NCI-H1436 (cell line): Measurements from ENCODE around the gene LRRC3.
"Not testable (repeated sequence)": the region's sequence is repeated elsewhere in the genome, so short reads cannot be mapped to it uniquely, and the experiment has no call there.

Experiments
- DNase-seq: peaks from one replicate; lab custom pipeline; 2025; lab: John Stamatoyannopoulos, UW

LRRC3 gene

DNA sequence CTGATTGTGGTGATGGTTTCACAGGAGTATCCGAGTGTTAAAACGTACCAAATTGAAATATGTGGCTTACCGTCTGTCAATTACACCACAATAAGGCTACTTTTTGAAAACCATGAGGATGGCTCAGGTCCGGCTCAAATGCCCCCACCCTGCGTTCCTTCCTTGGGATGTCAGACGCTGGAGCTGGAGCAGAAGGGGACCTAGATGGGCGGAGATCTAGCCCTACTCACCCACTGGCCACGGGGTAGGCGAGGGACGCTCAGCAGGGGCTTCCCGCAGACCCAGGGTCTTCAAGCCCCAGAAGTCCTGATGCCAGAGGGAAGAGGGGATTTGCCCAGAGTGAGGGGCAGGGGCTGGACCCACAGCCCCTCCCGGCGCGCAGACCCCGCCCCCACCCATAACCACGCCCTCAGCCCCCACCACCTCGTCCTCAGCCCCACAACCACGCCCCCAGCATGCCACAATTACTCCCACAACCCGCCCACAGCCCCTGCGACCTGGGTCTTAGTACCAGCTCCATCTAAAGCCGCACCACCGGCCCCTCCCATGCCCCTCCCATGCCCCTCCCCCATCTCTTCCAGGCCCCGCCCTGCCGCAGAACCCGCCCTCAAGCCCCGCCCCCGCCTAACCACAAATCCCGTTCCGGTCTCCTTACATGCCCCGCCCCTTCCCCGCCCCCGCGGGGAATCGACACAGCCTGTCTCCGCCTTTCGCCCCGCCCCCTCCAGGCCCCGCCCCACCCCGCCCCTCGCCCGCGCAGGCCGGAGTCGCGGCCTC, at the start of gene LRRC3:
Gene LRRC3, plus strand, starts transcription at position 764 of the 777 bp plus-strand sequence. CDS start 1,135 bp downstream, outside the sequence.
- DNase-seq = peak; percentile 92

DNA sequence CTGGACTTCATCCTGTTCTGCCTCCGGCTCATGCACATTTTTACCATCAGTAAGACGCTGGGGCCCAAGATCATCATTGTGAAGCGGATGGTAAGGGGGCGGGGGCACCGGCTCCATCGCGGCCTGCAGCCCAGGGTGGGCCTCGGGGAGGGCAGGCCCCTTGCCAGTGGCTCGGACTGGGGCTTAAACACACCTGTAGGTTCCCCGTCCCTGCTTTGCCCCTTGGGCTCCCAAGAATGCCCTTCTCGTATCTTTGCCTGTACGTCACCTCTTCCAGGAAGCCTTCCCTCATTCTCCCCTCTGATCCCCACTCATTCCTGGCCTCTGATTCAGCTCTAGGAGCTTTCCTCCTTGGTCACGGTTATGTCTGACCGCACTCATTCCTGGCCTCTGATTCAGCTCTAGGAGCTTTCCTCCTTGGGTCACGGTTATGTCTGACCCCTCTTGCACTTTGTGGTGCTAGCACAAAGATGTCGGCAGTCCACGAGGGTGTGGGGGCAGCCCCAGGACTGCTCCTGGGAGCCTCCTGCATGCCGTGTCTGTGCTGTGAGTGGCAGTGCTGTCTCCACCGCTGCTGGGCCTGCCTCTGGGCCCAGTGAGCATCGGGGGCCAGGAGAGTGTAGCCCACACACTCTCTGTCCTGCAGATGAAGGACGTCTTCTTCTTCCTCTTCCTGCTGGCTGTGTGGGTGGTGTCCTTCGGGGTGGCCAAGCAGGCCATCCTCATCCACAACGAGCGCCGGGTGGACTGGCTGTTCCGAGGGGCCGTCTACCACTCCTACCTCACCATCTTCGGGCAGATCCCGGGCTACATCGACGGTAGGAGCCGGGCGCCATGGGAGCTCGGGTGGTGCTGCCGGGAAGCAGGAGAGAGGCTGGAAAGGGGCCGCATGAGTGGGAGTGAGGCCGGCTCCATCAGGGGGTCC, 49.1 kb upstream of the LRRC3 start:
- DNase-seq = no peak

- no peak for DNase-seq
Observed at GRCh38 chr21:44406953-44407352, 48.4 kb upstream of the LRRC3 start.

GRCh38 chr21:44407493-44407892, 47.8 kb upstream of the LRRC3 start:
- DNase-seq = no peak

- DNase-seq = no peak
Observed at GRCh38 chr21:44408226-44408625, 47.1 kb upstream of the LRRC3 start.

DNA sequence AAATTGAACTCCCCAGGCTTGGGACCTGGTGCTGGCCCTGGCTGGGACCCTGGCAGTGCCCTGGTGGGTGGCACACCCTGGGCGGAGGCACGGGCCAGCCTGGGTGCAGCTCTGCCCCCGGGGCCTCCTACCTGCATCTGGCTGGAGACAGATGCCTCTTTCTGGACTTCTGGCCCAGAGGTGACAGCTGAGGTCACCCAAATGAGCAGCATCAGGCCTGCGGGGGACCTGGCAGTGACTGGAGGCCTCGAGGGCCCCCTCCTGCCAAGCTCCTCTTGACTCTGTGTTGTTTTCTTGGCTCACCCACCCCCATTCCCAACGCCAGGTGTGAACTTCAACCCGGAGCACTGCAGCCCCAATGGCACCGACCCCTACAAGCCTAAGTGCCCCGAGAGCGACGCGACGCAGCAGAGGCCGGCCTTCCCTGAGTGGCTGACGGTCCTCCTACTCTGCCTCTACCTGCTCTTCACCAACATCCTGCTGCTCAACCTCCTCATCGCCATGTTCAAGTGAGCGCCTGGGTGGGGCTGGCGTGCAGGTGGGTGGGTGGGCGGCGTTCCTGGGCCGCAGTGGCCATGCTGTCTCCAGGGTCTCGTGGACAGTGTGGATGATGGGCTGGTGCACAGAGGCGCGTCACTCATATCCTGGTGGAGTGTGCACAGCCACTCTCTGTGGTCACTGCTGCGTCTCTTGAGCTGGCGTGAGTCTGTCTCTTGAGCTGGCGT, 41.6 kb upstream of the LRRC3 start:
- DNase-seq = no peak

DNA sequence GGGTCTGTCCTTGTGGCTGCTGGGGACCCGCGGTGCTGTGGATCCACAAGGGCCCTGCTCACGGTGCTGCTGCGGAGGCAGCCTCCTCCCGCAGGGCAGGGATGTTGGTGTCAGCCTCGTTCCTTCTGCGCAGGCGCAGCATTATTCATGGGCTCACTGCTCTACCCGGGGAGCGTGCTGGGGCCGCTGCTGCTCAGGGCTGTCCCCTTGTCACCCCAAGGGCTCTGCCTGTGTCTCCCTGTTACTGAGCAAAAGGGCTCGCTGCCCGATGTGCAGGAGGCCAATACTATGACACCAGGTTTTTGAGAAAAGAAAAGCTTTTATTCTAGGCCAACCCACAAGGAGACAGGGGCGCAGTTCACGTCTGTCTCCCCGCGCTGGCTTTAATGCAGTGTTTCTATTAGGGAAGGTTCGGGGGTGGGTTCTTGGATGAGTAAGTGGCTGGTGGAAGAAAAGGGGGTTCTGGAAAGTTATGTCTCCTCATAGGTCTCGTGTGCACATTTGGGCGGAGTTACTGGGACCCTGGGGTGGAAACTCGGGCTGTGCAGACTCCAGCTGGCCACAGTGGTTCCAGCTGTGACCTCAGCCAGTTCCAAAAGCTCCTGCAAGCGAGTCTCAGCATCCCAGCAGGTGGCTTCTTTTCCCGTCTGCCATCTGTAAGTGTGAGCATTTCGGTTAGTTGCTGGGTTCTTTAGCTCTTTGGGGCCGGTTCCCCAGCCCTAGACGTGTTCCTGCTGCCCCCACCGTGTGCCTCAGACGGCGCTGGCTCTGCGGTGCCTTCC, 40.8 kb upstream of the LRRC3 start:
- DNase-seq = no peak

GRCh38 chr21:44415073-44416025, 40.0 kb upstream of the LRRC3 start:
- no peak for DNase-seq

DNA sequence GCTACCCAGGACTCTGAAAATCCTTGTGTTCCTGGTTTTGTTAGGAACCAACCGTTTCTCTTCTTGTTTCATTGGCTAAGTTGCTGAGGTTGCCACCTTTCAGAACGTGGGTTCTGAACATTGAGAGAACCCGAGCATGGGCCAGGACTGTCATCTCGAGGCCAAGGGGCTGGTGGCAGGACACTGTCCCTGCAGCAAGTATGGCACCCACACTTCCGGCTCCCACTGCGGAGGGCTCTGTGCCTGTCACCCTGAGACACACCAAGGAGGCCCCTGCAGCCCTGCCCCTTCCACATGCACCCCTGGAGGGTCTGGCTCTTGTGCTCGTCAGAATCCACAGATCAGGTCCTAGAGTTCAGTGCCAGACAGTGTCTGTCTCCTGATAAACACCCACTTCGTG, 39.1 kb upstream of the LRRC3 start:
- no peak for DNase-seq

- not testable (repeated sequence) for DNase-seq
Observed at GRCh38 chr21:44417621-44418107, 37.6 kb upstream of the LRRC3 start.

- DNase-seq = no peak
Observed at GRCh38 chr21:44418108-44418875, 37.0 kb upstream of the LRRC3 start.

DNA sequence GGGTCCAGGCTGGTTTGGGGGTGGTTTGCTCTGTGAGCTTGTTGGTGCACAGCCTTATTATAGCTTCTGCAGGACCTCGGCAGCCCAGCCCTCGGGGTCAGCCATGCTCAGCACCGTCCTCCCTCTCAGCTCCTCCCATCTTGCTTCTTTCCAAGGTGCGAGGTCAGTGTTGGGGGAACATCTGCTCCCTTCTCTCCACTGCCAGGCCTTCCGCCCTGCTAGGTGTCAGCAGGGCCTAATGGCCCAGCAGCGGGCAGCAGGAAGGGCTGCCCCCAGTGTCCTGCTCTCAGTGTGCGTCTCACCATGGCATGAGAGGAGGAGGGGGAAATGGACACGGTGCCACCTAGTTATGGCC, 36.5 kb upstream of the LRRC3 start:
- no peak for DNase-seq

GRCh38 chr21:44419679-44420078, 35.6 kb upstream of the LRRC3 start:
- DNase-seq = no peak

GRCh38 chr21:44420416-44421205, 34.7 kb upstream of the LRRC3 start:
- no peak for DNase-seq

DNA sequence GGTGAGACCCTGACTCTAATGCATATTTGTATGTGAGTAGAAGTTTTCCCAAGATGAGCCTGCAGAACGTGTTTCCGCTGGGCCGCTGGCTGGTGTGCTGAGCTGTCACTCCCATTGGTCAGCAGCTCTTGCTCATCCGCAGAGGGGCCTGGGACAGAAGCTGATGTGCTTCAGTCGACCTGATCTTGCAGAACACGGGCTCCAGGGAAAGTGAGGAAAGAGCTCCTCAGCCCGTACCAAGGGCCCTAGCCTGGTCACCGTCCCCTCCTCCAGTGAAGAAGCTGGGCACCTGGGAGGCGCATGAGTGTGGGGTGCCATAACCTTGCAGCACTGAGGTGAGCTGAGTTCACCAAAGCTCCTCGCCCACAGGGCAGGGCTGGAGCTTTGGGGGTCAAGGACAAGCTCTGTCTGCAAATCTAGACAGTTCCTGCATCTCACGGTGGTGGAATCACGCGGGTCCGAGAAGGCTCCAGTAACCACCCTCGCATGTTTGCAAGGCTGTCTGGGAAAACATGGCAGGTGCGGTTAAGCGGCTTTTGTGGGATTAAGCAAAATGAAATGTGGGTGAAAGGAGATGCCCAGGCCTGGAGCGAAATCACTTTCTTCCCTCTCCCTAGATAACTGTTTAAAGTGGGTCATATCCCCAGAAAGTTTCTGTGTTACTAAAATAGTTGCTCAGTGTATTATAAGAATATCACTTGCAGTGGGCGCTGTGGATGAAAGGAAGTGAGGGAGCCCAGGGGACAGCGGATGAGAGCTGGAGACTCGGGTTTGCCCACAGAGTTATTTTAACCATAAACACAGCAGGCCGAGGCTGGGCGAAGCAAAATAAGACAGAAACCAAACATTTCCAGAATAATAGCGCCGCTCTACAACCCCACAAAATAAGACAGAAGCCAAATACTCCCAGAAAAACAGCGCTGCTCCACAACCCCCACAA, 33.1 kb upstream of the LRRC3 start:
- DNase-seq = no peak

- no peak for DNase-seq
Observed at GRCh38 chr21:44423312-44423821, 31.9 kb upstream of the LRRC3 start.

GRCh38 chr21:44423941-44424607, 31.2 kb upstream of the LRRC3 start:
- DNase-seq = no peak
